Mucosa of descending colon (tissue), 3 donors: Measurements from ENCODE around the gene MMADHC. TPM values are rescaled to one million over a fixed set of nuclear protein-coding genes. Genes with fewer than 3 reads are reported as not detected.

Experiments
- ATAC-seq: fragments of 200-7000 bp; cut with Tn5 transposase; one replicate; pipeline ENCODE4 v1.9.1; 2020; ENCODE audit warnings: mild to moderate bottlenecking, moderate library complexity
- DNase-seq, 3 donors: peaks; one replicate each; pipeline ENCODE4 v3.0.0-alpha.2; 2020
- H3K36me3 ChIP-seq: fragments of 200-600 bp; one replicate; pipeline ENCODE4 v1.8.0; 2021; ENCODE audit warnings: low read depth, mild to moderate bottlenecking
- H3K4me1 ChIP-seq: fragments of 200-600 bp; one replicate; pipeline ENCODE4 v1.8.0; 2021; ENCODE audit warnings: low read depth, mild to moderate bottlenecking
- H3K4me3 ChIP-seq: fragments of 200-600 bp; one replicate; pipeline ENCODE4 v1.8.0; 2021; ENCODE audit warnings: mild to moderate bottlenecking
- H3K9me3 ChIP-seq: fragments of 200-600 bp; one replicate; pipeline ENCODE4 v1.8.0; 2021; ENCODE audit warnings: mild to moderate bottlenecking
- CTCF ChIP-seq: fragments of 200-600 bp; IDR thresholded peaks from one replicate; pipeline ENCODE4 v1.8.0; 2022; ENCODE audit warnings: antibody characterized with exemption, mild to moderate bottlenecking
- intact Hi-C, 2 donors: fragments of 100-400 bp; cut with DNase I in 1 of 2; cut with micrococcal nuclease in 1 of 2; formaldehyde crosslinking; loops; one replicate each; pipeline versions ENCODE4 v1.11.0 to v1.11.1; 2022; cut with DNase I, micrococcal nuclease
- total RNA-seq, 3 donors: library from RNA; stranded (reverse); fragmentation: NEBNext Ultra II Directional in 2 of 3; extraction: Animal tissue kit (Norgen Biotek cat#: 25700) in 2 of 3; gene quantifications; one replicate each; pipeline versions ENCODE4 v1.2.1 to v1.2.4, GENCODE V29; 2021 to 2023
- donor health status: DM: no; HTN: no; CAD: no; lungs with moderate emphysema.
- donor health status: DM: no; HTN: no; CAD: no.
- donor health status: DM: no; HTN: yes; CAD: no.

The MMADHC gene
- total RNA-seq, 3 donors from 2014 or later, result 84.7 to 99.0 (median 88.2) TPM

- Histone ChIP-seq H3K4me3 (no peak overlapping the region), H3K4me1 (no peaks in the 10 kb centered on the region), H3K36me3 (no peaks in the 10 kb centered on the region), H3K9me3 (no peaks in the 10 kb centered on the region)
- DNase-seq (no peak), ATAC-seq (no peak)
- intact Hi-C loops, result no loop called here
- TF ChIP-seq CTCF, result no peak
These were observed 60.9 kb downstream of the MMADHC start for GRCh38 chr2:149526689-149527088.

GRCh38 chr2:149525323-149525722 lies 62.3 kb downstream of the MMADHC start:
- intact Hi-C loops, result no loop called here
- H3K36me3 ChIP-seq, result no peaks in the 10 kb centered on the region
- TF ChIP-seq CTCF, result no peak
- no peak overlapping the region for H3K4me3 ChIP-seq
- no peaks in the 10 kb centered on the region for H3K9me3 ChIP-seq
- no peaks in the 10 kb centered on the region for H3K4me1 ChIP-seq
- ATAC-seq (no peak), DNase-seq (no peak)
